Retinal pigment epithelial cell (primary cell): ENCODE results near the gene NENF.

Experiments
- DNase-seq: peaks from one replicate; pipeline ENCODE4 v3.0.0-alpha.2; 2010; ENCODE audit warnings: low read depth
- H3K4me3 ChIP-seq: 2 replicates; pipeline ENCODE4 v1.5.1; 2011; ENCODE audit warnings: mild to moderate bottlenecking, low read length, control low read depth, moderate library complexity
- CTCF ChIP-seq: conservative IDR thresholded peaks from 2 replicates; pipeline ENCODE4 v1.5.1; 2011; ENCODE audit warnings: low read depth, low read length, control low read depth, inconsistent platforms

NENF gene

GRCh38 chr1:212446333-212446732, 13.6 kb downstream of the NENF start:
- no peak for DNase-seq
- no peak overlapping the region for H3K4me3 ChIP-seq
- no peak for TF ChIP-seq CTCF

DNA sequence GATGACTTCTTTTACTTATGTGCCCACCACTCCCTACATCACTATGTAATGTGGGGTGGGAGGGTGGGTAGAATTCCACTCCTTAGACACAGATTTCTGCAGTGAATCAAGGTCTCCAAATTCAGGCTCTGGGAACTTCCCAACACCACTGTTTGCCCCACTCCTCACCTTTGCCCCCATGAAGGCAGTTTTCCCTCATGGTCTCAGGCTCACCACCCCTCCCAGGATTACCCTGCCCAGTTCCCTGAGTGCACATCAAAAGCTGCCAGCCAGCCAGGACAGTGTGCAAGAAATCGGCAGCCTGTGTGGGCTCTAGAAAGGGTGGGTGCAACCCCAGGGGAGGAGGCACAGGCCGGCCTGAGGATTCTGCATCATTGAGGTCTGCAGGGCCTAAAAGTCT, 14.8 kb downstream of the NENF start:
- no peak for DNase-seq
- TF ChIP-seq CTCF, result no peak
- H3K4me3 ChIP-seq, result no peak overlapping the region

GRCh38 chr1:212450331-212450881, 17.7 kb downstream of the NENF start:
- DNase-seq, result no peak
- H3K4me3 ChIP-seq, result no peak overlapping the region
- no peak for TF ChIP-seq CTCF

- no peak for TF ChIP-seq CTCF
- DNase-seq, result no peak
- no peak overlapping the region for H3K4me3 ChIP-seq
Observed at GRCh38 chr1:212451416-212452322, 18.9 kb downstream of the NENF start.

DNA sequence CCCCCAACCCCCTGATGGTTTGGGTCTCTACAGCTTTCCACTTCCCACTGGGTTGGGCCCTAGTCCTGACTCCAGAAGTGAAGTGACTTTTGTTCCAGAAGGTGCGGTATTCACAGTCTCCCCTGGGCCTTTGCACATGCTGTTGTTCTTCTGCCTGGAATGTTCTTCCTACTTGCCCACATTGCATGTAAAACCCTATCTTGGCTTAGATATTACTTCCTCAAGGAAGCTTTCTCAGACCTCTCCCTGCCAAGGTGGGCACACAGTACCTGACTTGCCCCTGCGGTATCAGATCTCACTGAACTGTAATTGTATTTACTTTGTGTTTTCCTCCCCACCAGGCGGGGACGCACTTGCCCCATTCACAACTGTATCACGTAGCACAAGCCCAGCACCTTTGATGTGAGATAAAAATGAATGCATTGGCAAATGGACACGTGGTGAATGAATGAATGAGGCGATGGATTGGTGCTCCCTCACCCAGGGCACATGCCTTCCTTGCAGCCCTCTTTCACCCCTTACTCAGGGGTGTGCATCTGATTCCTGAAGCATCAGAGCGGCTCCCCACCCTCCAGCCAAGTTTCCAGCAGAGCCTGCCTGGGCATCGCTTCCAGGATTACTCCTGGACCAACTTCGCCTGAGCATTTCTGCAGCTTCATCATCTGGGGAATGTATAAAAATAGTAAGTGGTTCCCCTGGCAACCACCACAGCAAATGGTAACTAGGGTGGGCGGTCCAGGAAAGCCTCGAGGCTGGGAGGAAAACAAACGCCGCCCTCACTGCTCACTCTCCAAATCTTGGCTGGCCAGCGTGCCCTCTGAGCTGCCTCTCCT, 19.8 kb downstream of the NENF start:
- TF ChIP-seq CTCF, result no peak
- H3K4me3 ChIP-seq, result no peak overlapping the region
- no peak for DNase-seq

DNA sequence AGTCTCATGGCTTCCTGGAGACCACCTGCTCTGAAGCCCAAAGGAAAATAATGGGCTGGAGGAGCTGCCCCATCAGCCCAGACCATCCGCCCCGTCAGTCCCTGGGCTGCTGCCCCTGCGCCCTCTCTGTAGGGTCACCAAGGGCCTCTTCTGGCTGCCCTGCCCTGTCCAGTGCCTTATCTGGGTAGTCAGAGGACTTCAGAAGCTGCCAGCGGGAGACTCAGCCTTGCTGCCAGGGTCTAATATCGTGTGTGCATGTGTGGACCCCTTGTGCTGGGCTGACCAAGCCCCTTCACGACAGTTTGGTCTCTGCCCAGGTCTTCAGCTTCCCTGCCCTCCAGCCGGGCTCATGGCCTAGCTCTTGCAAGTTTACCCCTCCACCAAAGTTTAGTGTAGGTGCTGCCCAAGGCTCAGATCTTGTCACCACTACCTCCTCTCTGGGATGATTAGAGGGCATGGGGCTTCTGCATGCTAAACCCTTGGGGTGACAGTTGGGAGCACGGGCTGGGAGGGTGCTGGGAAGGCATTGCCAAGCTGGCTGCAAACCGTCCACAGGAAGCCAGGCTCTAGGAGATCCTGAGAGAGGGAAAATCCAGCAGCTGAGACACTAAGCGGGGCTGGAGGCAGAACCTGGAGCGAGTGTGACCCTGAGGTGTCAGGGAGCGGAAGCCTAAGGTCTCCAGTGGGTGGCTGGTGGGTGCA, 20.6 kb downstream of the NENF start:
- H3K4me3 ChIP-seq, result no peak overlapping the region
- DNase-seq, result no peak

More for the DNA sequence above, 20.6 kb downstream of the NENF start:
- TF ChIP-seq CTCF, result no peak
